ENCODE data around the gene CD86. TPM values are rescaled to one million over a fixed set of nuclear protein-coding genes. Genes with fewer than 3 reads are reported as not detected.

The CD86 gene
- total RNA-seq, 2 experiments from 2014 or later = 0.69 to 1.4 TPM

GRCh38 chr3:122085673-122086072 lies 30.5 kb downstream of the CD86 start:
- H3K27ac ChIP-seq (ENCODE audit: low read depth in 1 of 2, low read length in 2 of 2) = no peak overlapping the region
- no peaks in the 10 kb centered on the region for H3K27me3 ChIP-seq (ENCODE audit: control insufficient read depth in 1 of 2, insufficient read depth in 2 of 2, low read length in 2 of 2)
- no peak for TF ChIP-seq CTCF (IDR thresholded peaks at IDR 0.05)
- Mint-ChIP-seq H3K9me3 (no peaks in the 10 kb centered on the region), H3K27me3 (no peaks in the 10 kb centered on the region), H3K27ac (no peak overlapping the region), H3K36me3 (ENCODE audit: low read depth) (no peaks in the 10 kb centered on the region), H3K4me3 (no peak overlapping the region), H3K4me1 (ENCODE audit: low read depth) (no peaks in the 10 kb centered on the region)
- no peak for ATAC-seq (ENCODE audit: poor library complexity)
- CTCF ChIA-PET = no interaction called here
- H3K9me3 ChIP-seq (ENCODE audit: control insufficient read depth in 1 of 2, insufficient read depth in 1 of 2, low read length in 2 of 2) = no peaks in the 10 kb centered on the region
- intact Hi-C loops (cut with DNase I, micrococcal nuclease) = no loop called here
- peak in 2 of 14 experiments; percentile 21 to 25 for DNase-seq
- no peak overlapping the region for H3K4me3 ChIP-seq (ENCODE audit: low read length)
- H3K4me1 ChIP-seq (ENCODE audit: insufficient read depth, low read length) = no peaks in the 10 kb centered on the region
- POLR2A ChIA-PET = no interaction called here
- H3K36me3 ChIP-seq (ENCODE audit: insufficient read depth, low read length) = no peaks in the 10 kb centered on the region

- Histone ChIP-seq H3K27me3 (ENCODE audit: control insufficient read depth in 1 of 2, insufficient read depth in 2 of 2, low read length in 2 of 2) (no peaks in the 10 kb centered on the region), H3K4me3 (ENCODE audit: low read length) (no peak overlapping the region), H3K4me1 (ENCODE audit: insufficient read depth, low read length) (peaks cover 6% of the 10 kb centered on the region), H3K27ac (ENCODE audit: low read depth in 1 of 2, low read length in 2 of 2) (no peak overlapping the region), H3K9me3 (ENCODE audit: control insufficient read depth in 1 of 2, insufficient read depth in 1 of 2, low read length in 2 of 2) (no peaks in the 10 kb centered on the region), H3K36me3 (ENCODE audit: insufficient read depth, low read length) (no peaks in the 10 kb centered on the region)
- DNase-seq (no peak), ATAC-seq (ENCODE audit: poor library complexity) (no peak)
- TF ChIP-seq CTCF (IDR thresholded peaks at IDR 0.05) = no peak
- Mint-ChIP-seq H3K9me3 (no peaks in the 10 kb centered on the region), H3K4me3 (no peak overlapping the region), H3K27me3 (no peaks in the 10 kb centered on the region), H3K4me1 (ENCODE audit: low read depth) (no peaks in the 10 kb centered on the region), H3K27ac (no peak overlapping the region), H3K36me3 (ENCODE audit: low read depth) (no peaks in the 10 kb centered on the region)
- intact Hi-C loops (cut with DNase I, micrococcal nuclease) = no loop called here
- ChIA-PET POLR2A (no interaction called here), CTCF (no interaction called here)
Measured at GRCh38 chr3:122088531-122088930, 33.4 kb downstream of the CD86 start.

- H3K4me1 Mint-ChIP-seq (ENCODE audit: low read depth) = no peaks in the 10 kb centered on the region
- no peak for TF ChIP-seq CTCF (IDR thresholded peaks at IDR 0.05)
- ChIA-PET CTCF (no interaction called here), POLR2A (no interaction called here)
- intact Hi-C loops (cut with DNase I, micrococcal nuclease) = no loop called here
- no peaks in the 10 kb centered on the region for H3K9me3 Mint-ChIP-seq
- no peaks in the 10 kb centered on the region for H3K36me3 Mint-ChIP-seq (ENCODE audit: low read depth)
- no peak overlapping the region for H3K27ac ChIP-seq (ENCODE audit: low read depth in 1 of 2, low read length in 2 of 2)
- peak in 1 of 14 experiments; percentile 14 for DNase-seq
- H3K4me1 ChIP-seq (ENCODE audit: insufficient read depth, low read length) = peaks cover 6% of the 10 kb centered on the region
- no peaks in the 10 kb centered on the region for H3K27me3 Mint-ChIP-seq
- no peak for ATAC-seq (ENCODE audit: poor library complexity)
- H3K9me3 ChIP-seq (ENCODE audit: control insufficient read depth in 1 of 2, insufficient read depth in 1 of 2, low read length in 2 of 2) = no peaks in the 10 kb centered on the region
- no peak overlapping the region for H3K27ac Mint-ChIP-seq
- H3K27me3 ChIP-seq (ENCODE audit: control insufficient read depth in 1 of 2, insufficient read depth in 2 of 2, low read length in 2 of 2) = no peaks in the 10 kb centered on the region
- no peaks in the 10 kb centered on the region for H3K36me3 ChIP-seq (ENCODE audit: insufficient read depth, low read length)
- H3K4me3 Mint-ChIP-seq = no peak overlapping the region
- H3K4me3 ChIP-seq (ENCODE audit: low read length) = no peak overlapping the region
Measured at GRCh38 chr3:122091602-122092295, 36.6 kb downstream of the CD86 start.

Measured in CD4-positive, alpha-beta T cell (primary cell).